HG02571 (cell line): ENCODE data around the gene JMJD8.
"Not testable (repeated sequence)": the region's sequence is repeated elsewhere in the genome, so short reads cannot be mapped to it uniquely, and the experiment has no call there.

Experiments
- ATAC-seq: cut with Tn5 transposase; IDR thresholded peaks from one replicate; pipeline ENCODE4 v1.9.1; 2021; ENCODE audit warnings: mild to moderate bottlenecking, moderate library complexity; ENCODE audit not compliant: unreplicated experiment

JMJD8 gene

GRCh38 chr16:722835-723633, 38.9 kb upstream of the JMJD8 start:
- ATAC-seq: no peak

DNA sequence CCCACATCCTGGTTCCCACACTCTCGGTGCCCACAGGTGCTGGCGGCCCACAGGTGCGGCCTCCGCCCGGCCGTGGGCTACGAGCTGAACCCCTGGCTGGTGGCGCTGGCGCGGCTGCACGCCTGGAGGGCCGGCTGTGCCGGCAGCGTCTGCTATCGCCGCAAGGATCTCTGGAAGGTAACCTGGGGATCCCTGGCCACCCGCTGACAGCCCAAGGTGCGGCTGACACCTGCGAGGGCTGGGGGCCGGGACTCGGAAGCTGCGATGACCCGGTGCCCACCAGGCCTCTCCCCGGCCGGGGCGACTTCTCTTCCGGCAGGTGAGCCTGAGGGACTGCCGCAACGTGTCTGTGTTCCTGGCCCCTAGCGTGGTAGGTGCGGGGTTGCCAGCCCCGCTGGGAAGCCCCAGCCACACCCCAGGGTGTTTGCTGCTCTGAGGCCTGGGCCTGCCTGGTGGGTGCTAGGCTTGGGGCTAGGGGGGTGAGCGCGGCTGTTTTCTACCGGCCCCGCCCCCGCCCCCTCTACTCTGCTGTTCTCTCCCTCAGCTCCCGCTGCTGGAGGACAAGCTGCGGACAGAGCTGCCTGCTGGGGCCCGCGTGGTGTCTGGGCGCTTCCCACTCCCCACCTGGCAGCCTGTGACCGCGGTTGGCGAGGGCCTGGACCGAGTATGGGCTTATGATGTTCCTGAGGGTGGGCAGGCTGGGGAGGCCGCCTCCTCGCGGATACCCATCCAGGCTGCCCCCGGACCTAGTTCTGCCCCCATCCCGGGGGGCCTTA, 37.8 kb upstream of the JMJD8 start:
- no peak for ATAC-seq

DNA sequence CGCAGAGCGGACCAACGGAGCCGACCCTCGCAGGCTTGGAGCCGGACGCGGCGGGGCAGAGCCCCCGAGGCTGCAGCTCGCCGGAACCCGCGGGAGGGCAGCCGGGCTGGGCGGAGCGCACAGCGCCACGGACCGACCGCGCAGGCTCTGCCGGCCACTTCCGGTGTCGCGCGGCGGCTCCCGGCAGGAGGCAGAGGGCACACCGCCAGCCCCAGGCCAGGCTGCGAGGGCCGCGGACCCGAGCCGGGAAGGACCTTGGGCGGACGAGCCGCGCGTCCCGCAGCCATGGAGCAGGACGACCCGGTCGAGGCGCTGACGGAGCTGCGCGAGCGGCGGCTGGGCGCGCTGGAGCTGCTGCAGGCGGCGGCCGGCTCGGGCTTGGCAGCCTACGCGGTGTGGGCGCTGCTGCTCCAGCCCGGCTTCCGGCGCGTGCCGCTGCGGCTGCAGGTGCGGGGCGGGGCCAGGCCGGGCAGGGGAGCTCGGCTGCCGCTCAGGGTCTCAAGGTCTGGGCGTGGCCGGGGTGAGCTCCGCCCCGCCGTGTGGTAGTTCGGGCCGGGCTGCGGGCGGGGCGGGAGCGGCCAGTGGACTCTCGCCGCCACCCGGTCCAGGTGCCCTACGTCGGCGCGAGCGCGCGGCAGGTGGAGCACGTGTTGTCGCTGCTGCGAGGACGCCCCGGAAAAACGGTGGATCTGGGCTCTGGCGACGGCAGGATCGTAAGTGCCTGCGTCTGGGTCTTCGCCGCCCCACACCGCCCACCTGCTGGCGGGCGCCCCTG, 37.0 kb upstream of the JMJD8 start, which contains the start of gene ANTKMT:
ANTKMT (plus strand) TSS at position 157 of the 775 bp plus-strand sequence; CDS start at position 286, 129 bp downstream.
- ATAC-seq: peak; percentile 55

- peak; percentile 5 for ATAC-seq
Measured at GRCh38 chr16:720447-720989, 36.4 kb upstream of the JMJD8 start.

DNA sequence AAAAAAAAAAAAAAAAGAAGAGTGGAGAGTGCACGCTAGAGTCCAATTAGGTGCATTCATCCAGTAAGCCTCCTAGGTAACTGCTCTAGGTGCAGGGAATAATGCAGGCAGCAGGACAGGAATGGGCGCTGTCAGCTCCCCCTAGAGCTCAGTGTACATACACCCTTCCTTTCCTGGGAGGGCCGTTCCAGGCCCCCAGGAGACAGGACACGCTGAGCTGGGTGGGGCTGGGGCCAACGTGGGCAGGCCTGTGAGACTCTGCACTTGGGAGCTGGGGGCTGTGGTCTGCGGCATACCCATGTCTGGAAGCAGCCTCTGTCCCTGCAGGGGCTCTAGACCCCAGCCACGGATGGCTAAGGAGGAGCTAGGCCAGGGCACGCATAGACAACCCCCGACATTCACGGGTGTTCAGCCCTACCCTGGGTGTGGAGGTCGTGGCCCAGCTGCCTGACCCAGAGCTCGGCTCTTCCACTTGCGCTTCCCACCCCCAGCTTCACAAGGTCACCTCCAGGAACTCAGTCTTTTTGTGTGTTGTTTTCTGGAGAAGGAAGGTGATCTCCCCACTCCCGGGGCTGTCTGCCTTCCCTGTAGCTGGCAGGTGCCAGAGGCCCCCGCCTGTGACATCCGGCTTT, 35.8 kb upstream of the JMJD8 start:
- no peak for ATAC-seq

GRCh38 chr16:718922-719321, 34.8 kb upstream of the JMJD8 start:
- no peak for ATAC-seq

- ATAC-seq: no peak
Measured at GRCh38 chr16:718389-718788, 34.3 kb upstream of the JMJD8 start.

DNA sequence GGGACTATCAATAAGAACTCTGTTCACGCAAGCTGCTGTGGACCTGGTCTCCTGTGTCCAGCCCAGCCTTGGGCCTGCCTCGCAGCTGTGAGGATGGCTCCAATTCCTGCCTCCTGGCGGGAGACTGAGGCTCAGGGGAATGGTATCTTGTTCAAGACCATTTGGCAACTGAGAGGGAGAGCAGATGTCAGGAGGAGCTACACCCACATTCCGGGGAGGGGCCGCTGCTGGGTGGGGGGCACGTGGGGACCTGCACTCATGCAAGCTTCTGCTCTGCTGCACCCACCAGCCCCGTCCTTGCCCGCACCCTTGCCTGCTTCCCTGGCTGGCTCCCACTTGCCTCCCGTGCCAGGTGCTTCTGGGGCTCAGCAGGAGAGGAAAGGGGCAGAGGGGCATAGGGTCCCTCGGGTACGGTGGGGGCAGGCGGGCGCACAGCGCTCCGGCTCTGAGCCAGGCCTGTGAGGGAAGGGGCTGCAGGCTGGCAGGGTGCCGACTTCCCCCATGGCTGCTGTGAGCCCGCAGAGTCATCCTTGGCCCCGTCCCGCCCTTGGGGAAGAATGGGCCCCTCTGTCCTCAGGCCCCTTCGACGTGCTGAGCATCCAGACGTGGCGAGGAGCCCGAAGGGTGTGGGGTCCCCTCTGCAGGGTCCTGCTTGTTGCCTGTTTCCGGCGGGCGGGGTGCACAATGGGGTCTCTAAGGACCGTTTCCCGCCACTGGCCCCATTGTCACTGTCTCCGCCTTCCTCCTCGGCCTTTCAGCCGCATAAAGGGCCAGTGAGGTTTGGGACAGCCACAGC, 33.5 kb upstream of the JMJD8 start:
- no peak for ATAC-seq

DNA sequence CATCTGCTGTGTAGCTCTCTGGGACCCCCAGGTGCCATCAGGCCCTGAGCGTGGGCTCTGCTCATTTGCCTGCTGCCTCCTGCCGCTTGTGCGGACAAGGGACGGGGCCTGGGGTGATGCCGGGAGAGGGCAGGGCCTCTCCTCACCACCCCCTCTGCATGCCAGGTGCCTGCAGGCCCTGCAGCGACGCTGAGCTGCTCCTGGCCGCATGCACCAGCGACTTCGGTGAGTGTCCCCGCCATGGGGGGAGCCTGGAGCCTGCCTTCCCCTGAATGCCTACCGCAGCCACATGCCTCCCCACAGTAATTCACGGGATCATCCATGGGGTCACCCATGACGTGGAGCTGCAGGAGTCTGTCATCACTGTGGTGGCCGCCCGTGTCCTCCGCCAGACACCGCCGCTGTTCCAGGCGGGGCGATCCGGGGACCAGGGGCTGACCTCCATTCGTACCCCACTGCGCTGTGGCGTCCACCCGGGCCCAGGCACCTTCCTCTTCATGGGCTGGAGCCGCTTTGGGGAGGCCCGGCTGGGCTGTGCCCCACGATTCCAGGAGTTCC, 32.7 kb upstream of the JMJD8 start:
- no peak for ATAC-seq

DNA sequence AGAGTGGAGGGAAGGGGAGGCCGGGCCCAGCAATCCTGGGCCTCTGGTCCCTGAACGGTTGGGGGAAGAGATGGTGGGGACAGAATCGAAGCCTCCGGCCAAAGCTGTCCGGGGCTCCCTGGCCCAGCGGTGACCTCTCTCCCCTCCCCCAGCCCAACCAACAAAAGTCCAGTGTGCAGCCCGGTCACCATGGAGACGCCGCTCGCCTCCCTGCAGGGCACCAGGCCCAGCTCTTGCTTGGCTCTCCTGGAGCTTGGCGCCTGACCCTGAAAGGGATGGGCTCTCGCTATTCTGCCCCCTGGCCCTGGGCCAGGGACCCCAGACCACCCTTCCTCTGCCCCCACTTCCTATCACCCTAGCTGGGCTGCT, 32.0 kb upstream of the JMJD8 start:
- ATAC-seq: no peak

DNA sequence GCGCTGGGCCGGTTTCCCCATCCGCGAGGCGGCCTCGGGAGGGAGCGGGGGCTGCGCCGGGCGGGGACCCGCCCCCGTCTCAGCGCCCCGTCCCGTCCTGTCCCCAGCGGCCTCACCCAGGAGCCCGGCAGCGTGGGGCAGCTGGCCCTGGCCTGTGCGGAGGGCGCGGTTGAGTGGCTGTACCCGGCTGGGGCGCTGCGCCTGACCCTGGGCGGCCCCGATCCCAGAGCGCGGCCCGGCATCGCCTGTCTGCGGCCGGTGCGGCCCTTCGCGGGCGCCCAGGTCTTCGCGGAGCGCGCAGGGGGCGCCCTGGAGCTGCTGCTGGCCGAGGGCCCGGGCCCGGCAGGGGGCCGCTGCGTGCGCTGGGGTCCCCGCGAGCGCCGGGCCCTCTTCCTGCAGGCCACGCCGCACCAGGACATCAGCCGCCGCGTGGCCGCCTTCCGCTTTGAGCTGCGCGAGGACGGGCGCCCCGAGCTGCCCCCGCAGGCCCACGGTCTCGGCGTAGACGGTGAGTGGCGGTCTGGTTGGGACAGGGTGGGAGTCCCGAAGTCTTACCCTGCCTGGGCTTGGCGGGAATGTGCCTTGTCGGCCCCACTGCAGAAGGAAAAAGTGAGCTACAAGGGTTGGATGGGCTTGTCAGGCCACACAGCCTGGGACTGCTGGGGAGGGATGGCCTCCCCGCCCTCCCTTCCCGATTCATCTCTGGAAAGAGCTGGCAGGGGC, 31.5 kb upstream of the JMJD8 start:
- ATAC-seq: no peak

GRCh38 chr16:714558-715476, 30.7 kb upstream of the JMJD8 start, which contains the start of gene METRN:
Gene METRN, plus strand, starts transcription at chr16:715118. Its CDS starts 172 bp downstream, at chr16:715290.
- peak; percentile 43 for ATAC-seq

GRCh38 chr16:714079-714478, 29.9 kb upstream of the JMJD8 start:
- ATAC-seq: no peak

DNA sequence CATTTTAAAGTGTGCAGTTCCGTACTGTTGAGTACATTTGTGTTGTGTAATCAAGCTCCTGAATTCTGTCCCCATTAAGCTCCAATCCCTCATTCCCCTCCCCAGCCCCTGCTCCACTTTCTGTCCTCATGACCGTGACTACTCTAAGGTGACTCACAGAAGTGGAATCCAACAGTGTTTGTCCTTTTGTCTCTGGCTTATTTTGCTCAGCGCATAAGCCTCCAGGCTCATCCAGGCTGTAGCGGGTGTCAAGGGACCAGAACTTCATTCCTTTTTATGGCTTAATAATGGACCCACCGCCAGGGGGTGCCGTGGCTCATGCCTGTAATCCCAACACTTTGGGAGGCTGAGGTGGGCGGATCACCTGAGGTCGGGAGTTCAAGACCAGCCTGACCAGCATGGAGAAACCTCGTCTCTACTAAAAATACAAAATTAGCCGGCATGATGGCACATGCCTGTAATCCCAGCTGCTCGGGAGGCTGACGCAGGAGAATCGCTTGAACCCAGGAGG, 28.7 kb upstream of the JMJD8 start:
- ATAC-seq: not testable (repeated sequence)

GRCh38 chr16:711548-712320, 27.6 kb upstream of the JMJD8 start:
- no peak for ATAC-seq

DNA sequence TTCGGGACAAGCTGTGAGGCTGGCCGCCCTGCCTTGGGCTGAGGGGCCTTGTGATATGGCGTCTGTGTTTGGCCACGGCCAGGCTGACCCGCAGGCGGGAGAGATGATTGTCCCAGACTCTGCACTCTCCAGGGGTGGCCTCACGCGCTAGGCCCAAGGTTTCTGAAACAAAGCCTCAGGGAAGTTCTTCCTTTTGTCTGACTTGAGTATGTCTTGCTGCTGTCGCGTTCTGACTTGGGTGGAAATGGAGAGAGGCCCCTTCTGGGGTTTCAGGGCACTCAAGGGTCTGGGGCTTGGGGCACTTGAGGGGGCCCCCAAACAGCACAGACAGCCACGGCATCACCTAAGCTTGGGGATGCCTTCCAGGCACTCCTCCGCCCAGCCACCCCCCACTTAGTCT, 26.9 kb upstream of the JMJD8 start:
- ATAC-seq: no peak
